ENCODE data around the gene SLC22A23. TPM values are rescaled to one million over a fixed set of nuclear protein-coding genes. Genes with fewer than 3 reads are reported as not detected.

SLC22A23 gene
- total RNA-seq, 1 donor from 2014 or later, result 0.52 TPM

- TF ChIP-seq, protein P1, sequence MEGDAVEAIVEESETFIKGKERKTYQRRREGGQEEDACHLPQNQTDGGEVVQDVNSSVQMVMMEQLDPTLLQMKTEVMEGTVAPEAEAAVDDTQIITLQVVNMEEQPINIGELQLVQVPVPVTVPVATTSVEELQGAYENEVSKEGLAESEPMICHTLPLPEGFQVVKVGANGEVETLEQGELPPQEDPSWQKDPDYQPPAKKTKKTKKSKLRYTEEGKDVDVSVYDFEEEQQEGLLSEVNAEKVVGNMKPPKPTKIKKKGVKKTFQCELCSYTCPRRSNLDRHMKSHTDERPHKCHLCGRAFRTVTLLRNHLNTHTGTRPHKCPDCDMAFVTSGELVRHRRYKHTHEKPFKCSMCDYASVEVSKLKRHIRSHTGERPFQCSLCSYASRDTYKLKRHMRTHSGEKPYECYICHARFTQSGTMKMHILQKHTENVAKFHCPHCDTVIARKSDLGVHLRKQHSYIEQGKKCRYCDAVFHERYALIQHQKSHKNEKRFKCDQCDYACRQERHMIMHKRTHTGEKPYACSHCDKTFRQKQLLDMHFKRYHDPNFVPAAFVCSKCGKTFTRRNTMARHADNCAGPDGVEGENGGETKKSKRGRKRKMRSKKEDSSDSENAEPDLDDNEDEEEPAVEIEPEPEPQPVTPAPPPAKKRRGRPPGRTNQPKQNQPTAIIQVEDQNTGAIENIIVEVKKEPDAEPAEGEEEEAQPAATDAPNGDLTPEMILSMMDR (conservative IDR thresholded peaks at IDR 0.05; ENCODE audit: low read depth, low read length), result no peak
- no peak for DNase-seq (ENCODE audit: low read depth)
- H3K4me3 ChIP-seq (ENCODE audit: low read depth, low read length), result no peak overlapping the region
These were observed 169.5 kb downstream of the SLC22A23 start for GRCh38 chr6:3287308-3287707.

GRCh38 chr6:3286641-3287171 lies 170.1 kb downstream of the SLC22A23 start:
- H3K4me3 ChIP-seq (ENCODE audit: low read depth, low read length), result no peak overlapping the region
- DNase-seq (ENCODE audit: low read depth), result no peak
- TF ChIP-seq, protein P1 (conservative IDR thresholded peaks at IDR 0.05; ENCODE audit: low read depth, low read length), result no peak

- H3K4me3 ChIP-seq (ENCODE audit: low read depth, low read length), result no peak overlapping the region
- DNase-seq (ENCODE audit: low read depth), result no peak
- TF ChIP-seq, protein P1 (conservative IDR thresholded peaks at IDR 0.05; ENCODE audit: low read depth, low read length), result no peak
These were observed 171.1 kb downstream of the SLC22A23 start for GRCh38 chr6:3285732-3286131.

GRCh38 chr6:3285049-3285639 lies 171.7 kb downstream of the SLC22A23 start:
- TF ChIP-seq, protein P1 (conservative IDR thresholded peaks at IDR 0.05; ENCODE audit: low read depth, low read length), result no peak
- no peak overlapping the region for H3K4me3 ChIP-seq (ENCODE audit: low read depth, low read length)
- DNase-seq (ENCODE audit: low read depth), result no peak

DNA sequence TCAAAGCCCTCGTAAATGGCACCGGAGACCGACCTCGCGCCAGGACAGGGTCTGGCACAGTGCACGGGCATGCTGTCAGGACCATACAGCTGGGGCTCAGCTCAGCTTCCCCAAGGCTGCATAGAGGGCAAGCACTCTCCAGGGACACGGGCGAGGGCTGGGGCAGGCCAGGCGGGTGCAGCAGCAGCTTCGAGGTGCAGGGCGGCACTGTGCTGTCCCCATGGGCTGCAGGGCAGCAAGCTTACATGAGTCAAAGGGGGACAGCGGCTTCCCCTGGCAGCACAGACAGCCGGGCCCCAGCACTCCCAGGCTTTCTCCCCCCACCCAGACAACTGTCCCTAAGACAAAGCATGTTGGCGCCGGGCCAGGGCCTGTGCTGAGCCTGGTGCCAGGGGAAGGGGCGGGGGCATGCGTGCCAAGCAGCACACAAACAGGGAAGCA lies 172.4 kb downstream of the SLC22A23 start:
- TF ChIP-seq, protein P1 (conservative IDR thresholded peaks at IDR 0.05; ENCODE audit: low read depth, low read length), result no peak
- DNase-seq (ENCODE audit: low read depth), result no peak
- no peak overlapping the region for H3K4me3 ChIP-seq (ENCODE audit: low read depth, low read length)

GRCh38 chr6:3283641-3284435 lies 173.0 kb downstream of the SLC22A23 start:
- DNase-seq (ENCODE audit: low read depth), result no peak
- no peak overlapping the region for H3K4me3 ChIP-seq (ENCODE audit: low read depth, low read length)
- TF ChIP-seq, protein P1 (conservative IDR thresholded peaks at IDR 0.05; ENCODE audit: low read depth, low read length), result no peak
